Lower leg skin (tissue), 4 donors: Measurements from ENCODE around the gene ZNF385D. TPM values are rescaled to one million over a fixed set of nuclear protein-coding genes. Genes with fewer than 3 reads are reported as not detected.

Experiments
- DNase-seq, 2 donors: peaks; one replicate each; pipeline ENCODE4 v3.0.0-alpha.2; 2019; ENCODE audit warnings: low spot score in 2 of 2
- H3K4me3 ChIP-seq: fragments of 200-600 bp; sonication (generic); 2 replicates; pipeline ENCODE4 v1.5.1; 2017; ENCODE audit warnings: mild to moderate bottlenecking, low read depth; ENCODE audit not compliant: poor library complexity, severe bottlenecking
- POLR2A ChIP-seq, 2 donors: fragments of 450-650 bp; IDR thresholded peaks; one replicate each; pipeline ENCODE4 v1.6.1; 2016 to 2017; ENCODE audit warnings: antibody characterized with exemption in 2 of 2, mild to moderate bottlenecking in 1 of 2, moderate library complexity in 1 of 2
- WGBS, 2 donors: methylation state at CpG; one replicate each; pipeline ENCODE4 v1.1.5; 2018; 5-methylcytosine and 5-hydroxymethylcytosine counted together
- intact Hi-C: fragments of 100-400 bp; cut with DNase I; formaldehyde crosslinking; loops from one replicate; pipeline ENCODE4 v1.15.0; 2023; ENCODE audit warnings: low total_unique reads
- total RNA-seq, 4 donors: library from RNA; depleted of rRNA; stranded (reverse); fragments of >200 nt; gene quantifications; one replicate each; pipeline ENCODE4 v1.1.0, GENCODE V29; 2016
- TF ChIP-seq, protein P1 (sequence below), 3 donors: fragments of 450-650 bp; IDR thresholded peaks; one replicate each; pipeline ENCODE4 v1.5.1; 2016; ENCODE audit warnings: antibody characterized with exemption in 3 of 3, mild to moderate bottlenecking in 3 of 3, moderate library complexity in 2 of 3

ZNF385D gene
- total RNA-seq, 4 donors from 2014 or later = 0.38 to 4.2 (median 2.1) TPM

DNA sequence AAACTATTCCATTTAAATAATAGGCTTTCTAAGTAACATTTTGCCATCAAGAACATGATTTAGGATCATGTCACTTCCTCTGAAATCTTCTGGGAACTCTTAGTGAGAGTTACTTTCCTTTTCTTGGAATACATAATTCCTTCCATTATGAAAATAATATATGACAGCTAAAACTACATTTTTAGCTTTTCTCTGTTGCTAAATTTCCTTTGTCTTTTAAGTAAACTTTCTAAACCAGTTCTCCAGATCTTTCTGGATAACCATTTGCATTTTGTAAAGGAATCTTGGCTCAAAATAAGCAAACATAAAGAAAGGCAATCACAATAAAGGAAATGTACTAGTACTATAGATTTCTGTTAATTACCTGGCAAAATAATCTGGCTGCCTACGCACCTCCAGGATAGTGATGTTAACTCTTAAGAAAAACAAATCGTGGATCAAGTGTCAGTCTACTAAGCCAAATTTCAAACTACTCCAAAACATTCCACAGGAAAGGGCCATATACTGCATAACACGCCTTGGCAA is 165.7 kb downstream of the ZNF385D start:
- intact Hi-C loops = no loop called here
- TF ChIP-seq POLR2A (IDR thresholded peaks at IDR 0.05) = no peak
- TF ChIP-seq, protein P1, sequence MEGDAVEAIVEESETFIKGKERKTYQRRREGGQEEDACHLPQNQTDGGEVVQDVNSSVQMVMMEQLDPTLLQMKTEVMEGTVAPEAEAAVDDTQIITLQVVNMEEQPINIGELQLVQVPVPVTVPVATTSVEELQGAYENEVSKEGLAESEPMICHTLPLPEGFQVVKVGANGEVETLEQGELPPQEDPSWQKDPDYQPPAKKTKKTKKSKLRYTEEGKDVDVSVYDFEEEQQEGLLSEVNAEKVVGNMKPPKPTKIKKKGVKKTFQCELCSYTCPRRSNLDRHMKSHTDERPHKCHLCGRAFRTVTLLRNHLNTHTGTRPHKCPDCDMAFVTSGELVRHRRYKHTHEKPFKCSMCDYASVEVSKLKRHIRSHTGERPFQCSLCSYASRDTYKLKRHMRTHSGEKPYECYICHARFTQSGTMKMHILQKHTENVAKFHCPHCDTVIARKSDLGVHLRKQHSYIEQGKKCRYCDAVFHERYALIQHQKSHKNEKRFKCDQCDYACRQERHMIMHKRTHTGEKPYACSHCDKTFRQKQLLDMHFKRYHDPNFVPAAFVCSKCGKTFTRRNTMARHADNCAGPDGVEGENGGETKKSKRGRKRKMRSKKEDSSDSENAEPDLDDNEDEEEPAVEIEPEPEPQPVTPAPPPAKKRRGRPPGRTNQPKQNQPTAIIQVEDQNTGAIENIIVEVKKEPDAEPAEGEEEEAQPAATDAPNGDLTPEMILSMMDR (IDR thresholded peaks at IDR 0.05) = no peak
- H3K4me3 ChIP-seq = no peak overlapping the region
- 69% methylated on average over 3 of the region's 3 CpGs for WGBS, 2 donors
- DNase-seq = no peak

DNA sequence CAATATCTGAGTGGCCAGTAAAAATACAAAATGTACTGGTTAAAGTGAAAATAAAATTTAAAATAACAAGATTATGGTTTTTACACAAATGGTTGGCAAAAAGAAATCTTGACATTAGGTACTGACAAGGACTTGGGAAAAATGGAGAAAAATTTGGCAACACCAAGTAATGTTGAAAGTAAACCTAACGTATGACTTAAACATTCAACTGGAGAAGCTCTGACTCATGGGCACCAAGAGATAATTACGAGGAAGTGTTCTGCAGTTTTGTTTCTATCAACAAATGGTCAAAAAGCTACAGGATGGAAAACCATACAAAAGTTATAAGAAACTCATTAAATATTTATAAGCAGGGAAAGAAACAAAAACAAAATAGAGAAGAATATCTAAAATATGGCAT is 177.7 kb downstream of the ZNF385D start:
- intact Hi-C loops = no loop called here
- no peak for TF ChIP-seq POLR2A (IDR thresholded peaks at IDR 0.05)
- TF ChIP-seq, protein P1 (IDR thresholded peaks at IDR 0.05) = no peak
- H3K4me3 ChIP-seq = no peak overlapping the region
- WGBS, 2 donors = 85 to 94% methylated on average over 2 of the region's 2 CpGs
- no peak for DNase-seq

DNA sequence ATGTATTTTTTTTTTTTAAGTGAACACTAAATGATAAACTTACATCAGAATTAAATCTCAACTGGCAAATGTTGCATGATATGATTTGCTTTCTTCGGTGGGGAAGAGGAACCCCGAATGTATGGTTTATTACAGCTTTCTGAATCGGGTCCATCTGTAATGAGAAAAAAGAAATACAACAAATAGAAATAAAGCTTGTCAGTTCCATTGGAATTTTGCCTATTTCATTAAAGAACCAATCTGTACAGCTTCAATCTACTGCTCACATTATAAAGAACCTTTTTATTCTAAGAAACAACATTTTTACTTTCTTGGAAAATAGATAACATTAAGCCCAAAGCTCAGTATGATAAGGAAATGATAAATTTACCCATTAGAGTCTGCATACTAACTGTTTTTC is 186.5 kb downstream of the ZNF385D start:
- intact Hi-C loops = no loop called here
- no peak for TF ChIP-seq POLR2A (IDR thresholded peaks at IDR 0.05)
- TF ChIP-seq, protein P1 (IDR thresholded peaks at IDR 0.05) = no peak
- DNase-seq = no peak
- H3K4me3 ChIP-seq = no peak overlapping the region
- WGBS, 2 donors = 84 to 94% methylated on average over 3 of the region's 3 CpGs

DNA sequence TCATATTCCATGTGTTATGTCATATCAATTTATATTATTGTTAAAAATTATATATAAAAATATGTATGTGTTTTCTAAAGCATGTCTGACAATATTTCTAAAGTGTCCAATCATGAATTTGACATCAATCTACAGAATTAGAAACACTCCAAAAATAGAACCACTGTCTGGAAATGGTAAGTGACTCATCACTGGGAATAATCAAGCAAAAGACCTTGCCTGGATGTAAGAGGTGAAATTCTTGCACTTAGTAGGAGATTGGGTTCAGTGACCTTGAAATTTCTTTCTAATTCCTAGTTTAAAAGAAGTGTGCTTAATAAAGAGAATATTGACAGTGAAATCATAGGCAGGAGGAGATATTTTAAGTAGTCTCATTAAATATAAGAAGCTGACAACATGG is 188.8 kb downstream of the ZNF385D start:
- DNase-seq = no peak
- intact Hi-C loops = no loop called here
- TF ChIP-seq POLR2A (IDR thresholded peaks at IDR 0.05) = no peak
- TF ChIP-seq, protein P1 (IDR thresholded peaks at IDR 0.05) = no peak
- no peak overlapping the region for H3K4me3 ChIP-seq

DNA sequence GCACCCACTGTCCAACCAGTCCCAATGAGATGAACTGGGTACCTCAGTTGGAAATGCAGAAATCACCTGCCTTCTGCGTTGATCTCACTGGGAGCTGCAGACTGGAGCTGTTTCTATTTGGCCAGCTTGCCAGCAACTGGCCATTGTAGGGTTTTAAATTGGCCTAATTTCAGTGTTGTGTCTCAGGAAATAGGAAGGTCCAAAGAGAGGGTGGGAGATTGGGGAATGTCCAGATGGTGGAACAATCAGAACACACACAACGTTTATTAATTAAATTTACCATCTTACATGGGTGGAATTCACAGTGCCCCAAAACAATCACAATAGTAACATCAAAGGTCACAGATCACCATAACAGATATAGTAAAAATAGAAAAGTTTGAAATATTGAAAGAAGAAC is 189.5 kb downstream of the ZNF385D start:
- 81 to 91% methylated on average over 2 of the region's 2 CpGs for WGBS, 2 donors
- DNase-seq = no peak
- TF ChIP-seq, protein P1 (IDR thresholded peaks at IDR 0.05) = no peak
- TF ChIP-seq POLR2A (IDR thresholded peaks at IDR 0.05) = no peak
- intact Hi-C loops = no loop called here
- no peak overlapping the region for H3K4me3 ChIP-seq

DNA sequence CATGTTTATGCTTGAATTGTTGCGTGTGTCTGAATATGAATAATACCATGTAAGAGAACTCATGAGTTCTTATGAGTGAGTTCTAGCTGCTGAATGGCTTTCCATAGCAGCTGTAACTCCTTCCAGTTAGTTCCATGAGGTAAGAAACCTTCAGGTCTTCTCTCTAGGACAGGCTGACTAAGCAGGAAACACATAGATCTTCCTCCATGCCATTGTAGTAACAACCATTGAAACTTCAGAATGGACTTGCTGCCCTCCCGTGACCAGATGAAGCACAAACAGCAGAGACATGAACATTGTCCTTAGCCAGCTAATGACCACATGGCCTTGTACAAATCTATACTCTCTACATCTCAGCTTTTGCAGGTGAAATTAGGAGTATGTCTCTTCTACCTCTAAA is 200.0 kb downstream of the ZNF385D start:
- 93 to 96% methylated on average over 2 of the region's 2 CpGs for WGBS, 2 donors

More for the DNA sequence above, 200.0 kb downstream of the ZNF385D start:
- no peak overlapping the region for H3K4me3 ChIP-seq
- intact Hi-C loops = no loop called here
- TF ChIP-seq, protein P1 (IDR thresholded peaks at IDR 0.05) = no peak
- TF ChIP-seq POLR2A (IDR thresholded peaks at IDR 0.05) = no peak
- no peak for DNase-seq
